HepG2 (cell line): ENCODE results near the gene APH1B. TPM values are rescaled to one million over a fixed set of nuclear protein-coding genes. Genes with fewer than 3 reads are reported as not detected.

Source experiments
- ATAC-seq: fragments of 200-7000 bp; cut with Tn5 transposase; 3 replicates; pipeline ENCODE4 v1.9.1; 2020; ENCODE audit warnings: mild to moderate bottlenecking, moderate library complexity
- BruUV-seq: library from RNA; stranded (reverse); fragments of 400-500 nt; replicated peaks from 2 replicates; lab custom pipeline; 2021; lab: Mats Ljungman, UMichigan
- CTCF ChIA-PET: fragments of 300-600 bp; formaldehyde crosslinking; extraction: SDS; loops from one replicate; lab custom pipeline; 2021; ENCODE audit warnings: low total read pairs, inconsistent platforms, low intra/inter-chr PET ratio; lab: Yijun Ruan, JAX
- POLR2A ChIA-PET: fragments of 350-600 bp; sonication (Branson Sonifier 250); formaldehyde crosslinking; loops from one replicate; lab custom pipeline; 2020; ENCODE audit warnings: antibody characterized with exemption, inconsistent platforms; lab: Yijun Ruan, JAX
- DNase-seq: peaks from one replicate; pipeline ENCODE4 v3.0.0-alpha.2; 2015; ENCODE audit warnings: low spot score
- FAIRE-seq: peaks from 3 replicates; lab custom pipeline; 2011; peaks lifted over from hg19 to GRCh38; lab: Jason Lieb, UNC
- H2AFZ ChIP-seq: one replicate; pipeline ENCODE4 v1.6.1; 2011; ENCODE audit warnings: low read length, inconsistent platforms
- H3K27ac ChIP-seq: fragments of 300-600 bp; 3 replicates; pipeline ENCODE4 v1.8.0; 2011; ENCODE audit warnings: mixed run types, mild to moderate bottlenecking, mixed read lengths, low read length, inconsistent platforms; ENCODE audit not compliant: insufficient read depth; ENCODE audit errors: extremely low read length
- H3K27me3 ChIP-seq, 2 experiments: fragments of 200-600 bp in 1 of 2; 2 replicates in 1 of 2; 3 replicates in 1 of 2; pipeline versions ENCODE4 v1.6.0 to v1.8.0; 2011; ENCODE audit warnings: low read length in 2 of 2, mild to moderate bottlenecking in 2 of 2, moderate library complexity in 2 of 2, inconsistent platforms in 1 of 2; ENCODE audit not compliant: insufficient read depth in 2 of 2, control insufficient read depth in 1 of 2
- H3K36me3 ChIP-seq, 2 experiments: fragments of 200-600 bp in 1 of 2; replicated peaks in 1 of 2; 2 replicates in 1 of 2; 3 replicates in 1 of 2; pipeline versions ENCODE4 v1.5.1 to v1.8.0; 2011; ENCODE audit warnings: low read length in 2 of 2, inconsistent platforms in 1 of 2; ENCODE audit not compliant: insufficient read depth in 2 of 2, control insufficient read depth in 1 of 2
- H3K4me1 ChIP-seq: 2 replicates; pipeline ENCODE4 v1.5.1; 2012; ENCODE audit warnings: low read length, inconsistent platforms; ENCODE audit not compliant: insufficient read depth
- H3K4me2 ChIP-seq: 2 replicates; pipeline ENCODE4 v1.6.0; 2011; ENCODE audit warnings: low read depth, low read length, inconsistent platforms
- H3K4me3 ChIP-seq, 3 experiments: fragments of 200-600 bp in 1 of 3; sonication (generic), shearing (Covaris generic) in 1 of 3; replicated peaks in 1 of 3; 2 replicates each; pipeline ENCODE4 v1.5.1; 2011 to 2016; ENCODE audit warnings: low read length in 3 of 3, inconsistent platforms in 2 of 3, low read depth in 2 of 3, mild to moderate bottlenecking in 2 of 3, control low read depth in 1 of 3, mixed read lengths in 1 of 3; ENCODE audit not compliant: insufficient read depth in 1 of 3
- H3K79me2 ChIP-seq: one replicate; pipeline ENCODE4 v1.6.1; 2011; ENCODE audit warnings: low read length, inconsistent platforms; ENCODE audit not compliant: insufficient read depth
- H3K9ac ChIP-seq: 2 replicates; pipeline ENCODE4 v1.6.0; 2011; ENCODE audit warnings: mild to moderate bottlenecking, low read depth, low read length, inconsistent platforms; ENCODE audit not compliant: insufficient read depth
- H3K9me3 ChIP-seq: 2 replicates; pipeline ENCODE4 v1.5.1; 2012; ENCODE audit warnings: mild to moderate bottlenecking, low read length
- H4K20me1 ChIP-seq: 2 replicates; pipeline ENCODE4 v1.6.0; 2011; ENCODE audit warnings: inconsistent platforms, mild to moderate bottlenecking, low read length, moderate library complexity; ENCODE audit not compliant: insufficient read depth
- CBX2 ChIP-seq, 2 experiments: fragments of 200-600 bp in 1 of 2; sonication (generic); formaldehyde crosslinking in 1 of 2; IDR thresholded peaks; 2 replicates each; pipeline versions ENCODE4 v1.7.0 to v1.8.1; 2018 to 2022; ENCODE audit warnings: low read depth in 2 of 2, low read length in 1 of 2, mild to moderate bottlenecking in 1 of 2, missing genetic modification reagents in 1 of 2
- GATAD2A ChIP-seq: IDR thresholded peaks from 2 replicates; pipeline ENCODE4 v1.6.1; 2016
- HNF4A ChIP-seq: sonication (generic); formaldehyde crosslinking; IDR thresholded peaks from 2 replicates; pipeline ENCODE4 v1.4.0; 2020; ENCODE audit warnings: missing genetic modification reagents
- RAD21 ChIP-seq: fragments of 450-650 bp; formaldehyde crosslinking; IDR thresholded peaks from 2 replicates; pipeline ENCODE4 v1.5.0; 2020; ENCODE audit warnings: mild to moderate bottlenecking
- SAP130 ChIP-seq: IDR thresholded peaks from 2 replicates; pipeline ENCODE4 v1.6.1; 2016; ENCODE audit warnings: low read depth
- SNAI1 ChIP-seq: sonication (generic); formaldehyde crosslinking; IDR thresholded peaks from 2 replicates; pipeline ENCODE4 v1.5.0; 2020; ENCODE audit warnings: mild to moderate bottlenecking, missing genetic modification reagents, borderline replicate concordance
- ZNF138 ChIP-seq: sonication (generic); formaldehyde crosslinking; IDR thresholded peaks from 2 replicates; pipeline ENCODE4 v1.5.0; 2020; ENCODE audit warnings: mild to moderate bottlenecking, low read depth, missing genetic modification reagents
- WGBS: methylation state at CpG from one replicate; pipeline ENCODE4 v1.1.6; 2017; ENCODE audit warnings: low lambda C conversion rate; 5-methylcytosine and 5-hydroxymethylcytosine counted together
- in situ Hi-C: cut with HindIII; loops from 2 replicates; pipeline ENCODE4 v1.10.0; 2017; ENCODE audit warnings: low pct_unique_long_range_greater_than_20kb; ENCODE audit not compliant: extremely low pct_ligation_motif_present
- intact Hi-C: fragments of 100-400 bp; cut with micrococcal nuclease; formaldehyde crosslinking; loops from one replicate; pipeline ENCODE4 v1.10.0; 2022; ENCODE audit not compliant: unreplicated experiment
- polyA plus RNA-seq, 8 experiments: library from polyadenylated mRNA; depleted of rRNA in 3 of 8; stranded (reverse) in 7 of 8; unstranded in 1 of 8; fragments of >200 nt; fragmentation: Illumina TruSeq in 4 of 8; extraction: Trizol in 4 of 8; gene quantifications; 2 replicates each; pipeline versions ENCODE4 v1.2.1 to v1.2.3, GENCODE V29; 2011 to 2016; ENCODE audit warnings: low read depth in 4 of 8, missing spikeins in 1 of 8, mixed read lengths in 1 of 8; ENCODE audit not compliant: insufficient read depth in 1 of 8
- total RNA-seq, 5 experiments: library from RNA; depleted of rRNA; stranded (reverse); fragments of >200 nt; fragmentation: Illumina TruSeq; extraction: Trizol; gene quantifications; 2 replicates each; pipeline ENCODE4 v1.2.3, GENCODE V29; 2016; ENCODE audit warnings: low read depth in 1 of 5
- TF ChIP-seq, protein P1 (sequence below): sonication (generic); formaldehyde crosslinking; conservative IDR thresholded peaks from 2 replicates; pipeline ENCODE4 v1.8.0; 2022; ENCODE audit warnings: missing genetic modification reagents

APH1B gene
- total and polyA plus RNA-seq, 2 of the 13 experiments (the other 11 are each of a cell fraction or from before 2014, with no cell fraction given): 0.45 to 1.00 TPM

GRCh38 chr15:63276342-63277037 lies 915 bp upstream of the APH1B start:
- Histone ChIP-seq H3K9me3 (no peaks in the 10 kb centered on the region), H4K20me1 (no peaks in the 10 kb centered on the region), H3K4me2 (peak overlapping the region; percentile 90), H3K79me2 (no peaks in the 10 kb centered on the region), H3K27ac (no peak overlapping the region), H3K4me1 (peaks cover 17% of the 10 kb centered on the region), H3K27me3 (no peaks in the 10 kb centered on the region; a peak in 1 of 5 replicates), H2AFZ (peak overlapping the region; percentile 80), H3K9ac (peak overlapping the region; percentile 69), H3K36me3 (no peaks in the 10 kb centered on the region), H3K4me3 (peak overlapping the region; percentile 50 to 69 (median 60))
- ATAC-seq (peak; percentile 18; the same call in 2 of the 3 replicates), FAIRE-seq (no peak), DNase-seq (no peak)
- TSS peak; percentile 83 for BruUV-seq
- WGBS: 8% methylated on average over 11 of the region's 11 CpGs
- intact Hi-C loops (loop anchor here (5.0 kb wide), 2 partner anchors 89 to 119 kb away; partner anchors contain the start of genes RAB8B and RPS27L), in situ Hi-C loops (loop anchor here (25.0 kb wide), 1 partner anchor 286 kb away; no protein-coding TSS in a partner anchor)
- ChIA-PET CTCF (no interaction called here), POLR2A (interaction anchor here (0.6 to 2.0 kb wide), 5 partner anchors 42 to 140 kb away, joined by 3 to 7 read pairs (median 4); partner anchors contain the start of gene RPS27L)
- 0 out of 2 replicates have a peak, but pooled peaks have one; percentile 34 for TF ChIP-seq GATAD2A (CRISPR knock-in tag)
- 0 out of 2 replicates have a peak, but pooled peaks have one; percentile 9 for TF ChIP-seq SAP130 (CRISPR knock-in tag)
- TF ChIP-seq CBX2 (IDR thresholded peaks at IDR 0.05; ENCODE audit: low read depth, low read length): peak; percentile 82; the same call in 1 of the 2 replicates
- no peak for TF ChIP-seq CBX2 (CRISPR knock-in tag; IDR thresholded peaks at IDR 0.05; ENCODE audit: low read depth)
- TF ChIP-seq RAD21 (CRISPR knock-in tag): no peak
- 0 out of 2 replicates have a peak, but pooled peaks have one; percentile 40 for TF ChIP-seq SNAI1 (CRISPR knock-in tag)
- TF ChIP-seq, protein P1, sequence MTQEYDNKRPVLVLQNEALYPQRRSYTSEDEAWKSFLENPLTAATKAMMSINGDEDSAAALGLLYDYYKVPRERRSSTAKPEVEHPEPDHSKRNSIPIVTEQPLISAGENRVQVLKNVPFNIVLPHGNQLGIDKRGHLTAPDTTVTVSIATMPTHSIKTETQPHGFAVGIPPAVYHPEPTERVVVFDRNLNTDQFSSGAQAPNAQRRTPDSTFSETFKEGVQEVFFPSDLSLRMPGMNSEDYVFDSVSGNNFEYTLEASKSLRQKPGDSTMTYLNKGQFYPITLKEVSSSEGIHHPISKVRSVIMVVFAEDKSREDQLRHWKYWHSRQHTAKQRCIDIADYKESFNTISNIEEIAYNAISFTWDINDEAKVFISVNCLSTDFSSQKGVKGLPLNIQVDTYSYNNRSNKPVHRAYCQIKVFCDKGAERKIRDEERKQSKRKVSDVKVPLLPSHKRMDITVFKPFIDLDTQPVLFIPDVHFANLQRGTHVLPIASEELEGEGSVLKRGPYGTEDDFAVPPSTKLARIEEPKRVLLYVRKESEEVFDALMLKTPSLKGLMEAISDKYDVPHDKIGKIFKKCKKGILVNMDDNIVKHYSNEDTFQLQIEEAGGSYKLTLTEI: no peak
- no peak for TF ChIP-seq HNF4A (CRISPR knock-in tag)
- no peak for TF ChIP-seq ZNF138
